GM21528 (cell line): ENCODE results near the gene DIAPH3.

Experiments
- ATAC-seq: cut with Tn5 transposase; IDR thresholded peaks from one replicate; pipeline ENCODE4 v1.9.1; 2021; ENCODE audit warnings: mild to moderate bottlenecking, moderate library complexity; ENCODE audit not compliant: unreplicated experiment, low FRiP score

Gene DIAPH3

DNA sequence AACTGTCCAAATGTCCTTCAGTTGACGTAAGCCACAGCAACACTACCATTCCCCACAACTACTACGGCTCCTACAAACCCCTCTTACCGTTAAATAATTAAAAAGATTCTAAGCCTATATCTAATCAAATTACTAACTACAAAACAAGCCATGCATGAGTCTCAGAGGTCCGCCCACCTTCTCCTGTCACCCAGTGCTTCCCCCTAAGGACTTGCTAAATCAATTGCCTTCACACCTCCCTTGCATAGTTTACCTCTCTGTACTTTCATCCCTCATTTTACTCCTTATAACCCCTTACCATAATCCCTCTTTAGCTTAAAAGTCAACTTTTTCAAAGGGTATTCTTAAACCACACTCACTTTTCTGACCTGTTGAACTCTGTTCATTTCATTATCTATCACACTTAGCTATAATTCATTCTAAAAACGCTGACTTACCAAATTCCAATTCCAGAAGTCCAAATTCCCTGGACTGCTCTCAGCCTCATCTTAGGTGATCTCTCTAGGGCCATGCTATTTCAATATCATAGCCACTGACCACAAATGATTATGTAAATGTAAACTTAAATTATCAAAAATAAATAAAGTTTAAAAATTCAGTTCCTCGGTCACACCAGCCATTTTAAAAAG is 187.8 kb downstream of the DIAPH3 start:
- no peak for ATAC-seq

DNA sequence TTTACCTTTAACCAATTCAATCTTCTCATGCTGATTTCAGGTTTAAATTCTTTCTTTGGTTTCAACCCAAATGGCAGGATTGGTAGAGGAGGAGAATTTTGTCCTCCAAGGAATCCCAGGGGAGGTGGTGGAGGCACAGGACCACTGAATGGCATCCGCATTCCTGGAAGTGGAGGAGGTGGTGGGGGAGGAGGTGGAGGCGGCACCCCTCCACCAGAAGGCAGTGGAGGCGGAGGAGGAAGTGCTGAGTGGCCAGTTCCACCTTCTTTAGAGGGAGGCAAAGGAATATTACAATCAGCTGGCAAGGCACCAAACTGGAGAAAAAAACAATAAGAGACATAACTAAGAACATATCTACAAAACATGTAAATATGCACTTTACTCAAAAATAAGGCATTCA is 192.9 kb downstream of the DIAPH3 start:
- ATAC-seq: no peak

GRCh38 chr13:59963827-59964226 is 199.9 kb downstream of the DIAPH3 start:
- no peak for ATAC-seq

DNA sequence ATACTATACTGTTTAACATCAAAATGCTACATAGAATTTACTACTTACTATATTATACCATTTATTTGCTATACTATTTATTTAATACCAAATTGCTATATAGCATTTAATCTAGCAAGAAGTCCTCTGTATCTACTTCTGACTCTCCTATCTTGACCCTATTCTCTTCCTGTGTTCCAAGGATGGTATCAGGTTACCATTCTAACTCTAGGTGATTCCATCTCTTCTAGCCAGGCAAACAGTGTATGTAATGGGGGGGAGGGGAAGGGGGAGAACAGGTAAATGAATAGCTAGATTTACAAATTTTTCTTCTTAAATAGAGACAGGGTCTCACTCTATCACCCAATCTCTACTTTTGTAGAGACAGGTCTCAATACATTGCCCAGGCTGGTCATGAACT is 200.3 kb downstream of the DIAPH3 start:
- no peak for ATAC-seq

- ATAC-seq: no peak
These were observed 201.4 kb downstream of the DIAPH3 start for GRCh38 chr13:59962343-59962742.

DNA sequence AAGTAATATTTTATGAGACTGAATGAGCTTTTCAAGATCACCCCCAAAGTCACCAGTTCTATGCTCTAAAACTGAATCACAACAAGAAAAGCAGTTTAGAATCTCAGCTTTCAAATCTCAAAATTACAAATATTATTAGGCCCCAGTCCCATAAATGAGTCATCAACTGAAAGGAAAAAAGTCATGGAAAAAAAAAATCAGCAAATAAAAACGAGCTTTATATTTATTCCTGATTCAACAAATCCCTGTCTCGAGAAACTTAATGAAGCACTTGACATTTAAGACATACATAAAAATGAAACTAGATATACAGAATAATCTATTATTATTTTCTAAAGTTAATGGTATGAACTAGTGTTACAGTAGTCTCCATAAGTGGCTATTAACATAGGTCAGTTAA is 203.0 kb downstream of the DIAPH3 start:
- ATAC-seq: no peak

- ATAC-seq: no peak
These were observed 206.3 kb downstream of the DIAPH3 start for GRCh38 chr13:59957438-59957837.

DNA sequence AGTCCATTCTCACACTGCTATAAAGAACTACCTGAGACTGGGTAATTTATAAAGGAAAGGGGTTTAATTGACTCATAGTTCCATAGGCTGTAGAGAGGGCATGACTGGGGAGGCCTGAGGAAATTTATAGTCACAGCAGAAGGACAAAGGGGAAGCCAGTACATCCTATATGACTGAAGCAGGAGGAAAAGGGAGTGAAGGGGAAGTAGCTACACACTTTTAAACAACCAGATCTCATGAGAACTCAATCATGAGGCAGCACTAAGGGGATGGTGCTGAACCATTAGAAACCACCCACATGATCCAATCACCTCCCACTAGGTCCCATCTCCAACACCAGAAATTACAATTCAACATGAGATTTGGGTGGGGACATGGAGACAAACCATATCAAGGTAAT is 209.1 kb downstream of the DIAPH3 start:
- no peak for ATAC-seq

- no peak for ATAC-seq
These were observed 212.7 kb downstream of the DIAPH3 start for GRCh38 chr13:59951011-59951410.

GRCh38 chr13:59950266-59950665 is 213.5 kb downstream of the DIAPH3 start:
- ATAC-seq: no peak

DNA sequence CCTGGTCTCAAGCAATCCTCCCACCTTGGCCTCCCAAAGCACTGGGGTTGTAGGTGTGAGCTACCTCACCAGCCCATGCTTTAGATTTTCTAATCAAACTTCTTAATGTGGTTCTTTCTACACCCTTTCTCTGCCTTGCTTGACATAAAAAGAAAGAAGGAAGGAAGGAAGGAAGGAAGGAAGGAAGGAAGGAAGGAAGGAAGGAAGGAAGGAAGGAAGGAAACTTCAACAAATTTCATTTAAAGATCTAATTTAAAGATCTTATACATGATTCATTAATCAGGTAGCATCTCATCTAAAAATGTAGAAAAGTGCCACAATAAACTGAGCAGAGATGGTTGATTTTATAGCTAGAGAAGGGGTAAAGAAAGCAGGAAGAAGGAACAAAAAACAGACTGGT is 215.0 kb downstream of the DIAPH3 start:
- ATAC-seq: no peak

DNA sequence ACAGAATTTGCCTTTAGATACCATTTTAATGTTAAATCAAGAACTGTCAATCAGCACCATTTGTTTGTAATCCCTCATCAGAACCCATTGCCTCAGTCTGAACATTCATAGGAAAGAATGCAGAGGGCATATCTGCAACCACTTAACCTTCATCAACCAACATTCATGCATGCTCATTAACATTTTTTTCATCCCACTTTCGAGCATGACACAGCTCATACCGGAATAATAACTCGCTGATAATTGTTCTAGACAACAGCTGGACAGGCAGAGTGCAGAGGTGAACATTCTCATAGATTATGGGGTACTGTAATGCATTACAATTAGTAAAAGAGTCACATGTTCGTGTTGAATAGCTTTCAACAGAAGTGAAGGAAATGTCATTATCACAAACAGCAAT is 216.8 kb downstream of the DIAPH3 start:
- ATAC-seq: no peak

DNA sequence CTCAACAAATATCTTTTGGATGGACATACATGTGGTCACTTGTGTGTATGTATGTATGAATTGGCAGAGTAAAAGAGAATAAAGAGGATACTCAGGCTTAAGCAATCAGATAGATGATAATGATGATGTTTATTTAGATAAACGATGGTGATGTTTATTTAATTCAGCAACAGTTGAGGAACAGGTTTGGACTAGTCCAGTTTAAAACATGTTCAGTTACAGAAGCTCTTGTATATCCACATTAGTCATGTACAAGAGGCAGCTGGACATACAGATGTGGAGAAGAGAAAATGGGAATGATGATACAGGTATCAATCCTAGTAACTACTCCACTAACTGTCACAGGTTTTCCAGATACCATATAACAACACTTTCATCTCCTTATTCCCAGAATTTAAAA is 232.1 kb downstream of the DIAPH3 start:
- no peak for ATAC-seq

DNA sequence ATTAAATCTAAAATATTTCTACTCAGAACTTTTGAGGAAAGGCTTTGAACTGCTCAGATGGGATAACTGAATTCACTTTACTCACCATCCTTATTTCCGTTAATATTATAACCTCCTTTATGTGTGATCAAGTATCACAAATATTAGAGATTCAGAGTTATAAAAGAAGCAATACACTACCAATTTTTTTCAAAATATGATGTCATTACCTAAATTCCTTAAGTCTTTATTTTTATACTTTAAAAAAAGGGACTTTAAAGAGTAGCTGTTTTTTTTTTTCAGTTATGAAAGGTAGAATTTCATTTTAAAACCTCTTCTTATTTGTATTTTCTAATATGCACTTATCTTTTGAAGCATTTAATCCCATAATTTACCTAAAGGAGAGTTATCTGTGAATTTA is 239.5 kb downstream of the DIAPH3 start:
- no peak for ATAC-seq

DNA sequence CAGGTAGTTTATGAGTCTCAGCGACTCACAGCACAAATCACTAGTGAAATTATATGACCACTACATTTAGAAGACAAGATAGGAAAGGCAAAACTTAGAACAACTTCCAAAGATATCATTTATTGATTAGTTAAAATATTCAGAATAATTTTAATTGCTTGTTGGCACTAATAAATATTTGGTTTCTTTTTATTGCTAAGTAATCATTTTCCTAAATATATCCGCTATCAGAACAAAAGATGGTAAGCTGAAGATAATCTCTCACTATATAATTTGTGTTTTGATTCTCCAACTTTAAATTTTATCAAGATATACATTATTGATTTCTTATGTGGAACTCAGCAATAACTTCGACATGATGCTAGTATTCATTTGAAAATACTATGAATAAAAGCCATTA is 248.5 kb downstream of the DIAPH3 start:
- ATAC-seq: no peak

GRCh38 chr13:59914556-59914955 is 249.2 kb downstream of the DIAPH3 start:
- ATAC-seq: no peak

DNA sequence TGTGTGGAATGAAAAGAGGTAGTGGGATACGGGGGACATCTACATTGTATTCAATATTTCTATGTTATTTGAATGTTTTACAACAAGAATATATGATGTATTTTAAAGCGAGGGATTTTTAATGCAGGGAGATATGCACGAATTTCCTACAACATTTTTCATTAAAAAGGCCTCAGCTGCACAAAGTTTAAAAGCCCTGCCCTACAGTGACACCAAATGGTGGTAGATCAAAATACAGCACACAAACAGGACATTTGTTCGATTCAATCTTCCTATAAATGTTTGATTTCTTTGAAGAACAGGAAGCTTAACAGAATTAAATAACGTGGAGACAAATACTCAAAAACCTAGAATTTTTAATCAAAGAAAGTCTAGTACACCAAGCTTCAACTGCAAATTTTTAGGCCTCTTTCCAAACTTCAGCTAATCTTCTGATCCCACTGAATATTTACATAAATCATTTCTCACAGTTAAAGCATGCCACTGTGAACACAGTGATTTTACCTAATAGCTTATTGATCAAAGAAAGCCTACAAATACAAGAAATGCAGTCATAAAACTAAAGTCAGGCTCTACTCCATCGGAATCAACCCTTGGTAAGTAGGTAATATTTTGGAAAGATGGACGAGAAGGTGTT is 257.2 kb downstream of the DIAPH3 start:
- no peak for ATAC-seq

DNA sequence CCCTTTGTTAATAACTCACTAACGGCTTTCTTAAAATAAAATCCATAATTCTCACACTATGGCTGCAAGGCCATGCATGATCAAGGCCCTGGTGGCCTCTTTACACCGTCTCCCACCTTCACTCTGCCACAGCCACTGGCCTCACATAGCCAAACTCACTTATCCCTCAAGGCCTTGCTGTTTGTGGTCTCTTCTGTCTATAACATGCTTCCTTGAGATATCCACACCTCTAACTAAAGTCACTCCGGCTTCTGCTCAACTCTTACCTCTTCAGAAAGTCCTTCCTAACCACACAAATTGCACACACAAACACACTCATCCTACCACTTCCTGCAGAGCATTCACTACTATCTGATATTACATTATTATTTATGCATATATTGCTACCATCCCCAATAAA is 262.5 kb downstream of the DIAPH3 start:
- no peak for ATAC-seq

DNA sequence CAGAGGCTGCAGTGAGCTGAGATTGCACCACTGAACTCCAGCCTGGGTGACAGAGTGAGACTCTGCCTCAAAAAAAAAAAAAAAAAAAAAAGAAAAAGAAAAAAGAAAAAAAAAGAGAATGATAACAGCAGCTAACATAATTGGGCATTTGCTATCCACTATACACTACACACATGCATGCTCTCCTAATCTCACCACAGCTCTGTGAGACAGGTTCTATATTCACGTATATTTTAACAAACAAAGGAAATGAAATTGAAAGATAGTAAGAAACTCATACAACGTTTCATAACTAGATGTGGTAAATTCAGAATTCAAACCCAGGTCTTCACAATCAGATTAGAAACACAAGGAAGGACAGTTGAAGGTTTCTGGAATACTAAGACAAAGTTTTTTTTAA is 265.7 kb downstream of the DIAPH3 start:
- no peak for ATAC-seq

GRCh38 chr13:59893266-59893665 is 270.5 kb downstream of the DIAPH3 start:
- ATAC-seq: no peak

DNA sequence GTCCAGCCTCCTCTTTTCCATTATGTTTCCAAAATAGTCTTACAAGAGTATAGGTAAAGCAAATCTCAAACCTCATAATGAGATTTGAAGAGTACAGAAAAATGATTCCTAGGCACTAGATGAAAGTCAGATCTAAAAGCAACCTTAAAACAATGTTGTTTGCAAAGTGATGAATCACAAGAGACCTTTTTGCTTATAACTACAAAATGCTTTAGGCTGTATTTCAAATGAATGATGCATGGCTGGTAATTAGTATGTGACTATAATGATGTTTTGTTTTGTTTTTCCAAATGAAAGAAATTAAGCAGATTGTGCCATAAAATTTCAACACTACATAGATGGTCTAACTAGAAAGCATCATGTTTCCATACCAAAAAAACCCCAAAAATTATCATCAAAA is 272.7 kb downstream of the DIAPH3 start:
- no peak for ATAC-seq

- no peak for ATAC-seq
These were observed 273.7 kb downstream of the DIAPH3 start for GRCh38 chr13:59890054-59890453.

DNA sequence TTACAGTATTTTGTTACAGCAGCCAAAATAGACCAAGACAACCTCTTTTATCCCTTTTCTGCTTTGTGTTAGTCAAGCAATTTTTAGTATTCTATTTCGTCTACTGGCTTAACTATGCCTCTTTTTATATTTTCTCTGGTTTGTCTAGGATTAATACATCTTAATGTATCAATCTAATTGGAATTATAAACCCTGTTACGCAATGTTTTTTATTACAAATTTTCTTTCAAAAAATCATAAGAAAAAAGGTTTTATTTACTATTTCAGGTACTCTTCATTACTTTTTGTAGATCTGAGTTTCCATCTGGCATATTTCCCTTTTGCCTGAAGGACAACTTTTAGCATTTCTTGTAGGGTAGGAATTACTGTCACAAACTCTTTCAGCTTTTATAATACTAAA is 275.3 kb downstream of the DIAPH3 start:
- no peak for ATAC-seq
